ENCODE results near the gene TMEM176B.
A peak's percentile ranks its signal among the peaks of the same experiment; 100 is the strongest.
"Not testable (repeated sequence)": the region's sequence is repeated elsewhere in the genome, so short reads cannot be mapped to it uniquely, and the experiment has no call there.

The TMEM176B gene

DNA sequence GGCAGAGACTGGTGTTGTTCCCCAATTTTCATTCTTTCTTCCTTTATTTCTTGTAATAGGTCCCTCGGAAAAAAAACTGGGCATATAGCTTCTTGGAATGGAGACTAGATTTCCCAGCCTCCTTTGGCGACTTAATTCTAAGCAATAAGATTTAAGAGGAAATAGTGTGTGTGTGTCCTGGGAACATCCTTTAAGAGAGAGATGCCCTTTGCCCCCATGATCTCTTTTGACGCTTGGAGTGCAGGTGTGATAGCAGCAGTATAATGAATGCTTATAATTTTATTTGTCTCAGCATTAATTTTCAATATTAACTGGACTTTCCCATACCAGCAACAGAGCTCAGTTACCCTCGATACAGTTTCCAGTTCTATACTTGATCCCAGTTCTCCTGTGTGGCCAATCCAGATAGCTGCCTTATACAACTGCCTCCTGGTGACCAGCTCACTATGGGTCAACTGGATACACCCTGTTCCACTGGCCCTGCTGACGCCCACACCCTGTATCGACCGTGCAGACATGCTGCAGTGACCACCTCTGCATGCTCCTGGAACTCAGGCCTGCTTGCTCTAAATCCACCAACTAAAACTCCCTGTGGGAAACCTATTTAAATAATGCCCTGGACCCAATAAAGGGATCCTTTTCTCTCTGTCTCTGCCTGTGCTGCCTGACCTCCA, 14.3 kb upstream of the TMEM176B start:
- Histone ChIP-seq H3K4me1 (ENCODE audit: control insufficient read depth, insufficient read depth, low read length) (no peaks in the 10 kb centered on the region), H3K27me3 (ENCODE audit: control insufficient read depth, insufficient read depth, low read length) (no peaks in the 10 kb centered on the region), H3K27ac (ENCODE audit: low read depth, low read length) (no peak overlapping the region), H3K4me3 (ENCODE audit: low read length) (no peak overlapping the region), H3K36me3 (ENCODE audit: control insufficient read depth, insufficient read depth, low read length) (no peaks in the 10 kb centered on the region), H3K9ac (ENCODE audit: low read length) (no peak overlapping the region)

DNA sequence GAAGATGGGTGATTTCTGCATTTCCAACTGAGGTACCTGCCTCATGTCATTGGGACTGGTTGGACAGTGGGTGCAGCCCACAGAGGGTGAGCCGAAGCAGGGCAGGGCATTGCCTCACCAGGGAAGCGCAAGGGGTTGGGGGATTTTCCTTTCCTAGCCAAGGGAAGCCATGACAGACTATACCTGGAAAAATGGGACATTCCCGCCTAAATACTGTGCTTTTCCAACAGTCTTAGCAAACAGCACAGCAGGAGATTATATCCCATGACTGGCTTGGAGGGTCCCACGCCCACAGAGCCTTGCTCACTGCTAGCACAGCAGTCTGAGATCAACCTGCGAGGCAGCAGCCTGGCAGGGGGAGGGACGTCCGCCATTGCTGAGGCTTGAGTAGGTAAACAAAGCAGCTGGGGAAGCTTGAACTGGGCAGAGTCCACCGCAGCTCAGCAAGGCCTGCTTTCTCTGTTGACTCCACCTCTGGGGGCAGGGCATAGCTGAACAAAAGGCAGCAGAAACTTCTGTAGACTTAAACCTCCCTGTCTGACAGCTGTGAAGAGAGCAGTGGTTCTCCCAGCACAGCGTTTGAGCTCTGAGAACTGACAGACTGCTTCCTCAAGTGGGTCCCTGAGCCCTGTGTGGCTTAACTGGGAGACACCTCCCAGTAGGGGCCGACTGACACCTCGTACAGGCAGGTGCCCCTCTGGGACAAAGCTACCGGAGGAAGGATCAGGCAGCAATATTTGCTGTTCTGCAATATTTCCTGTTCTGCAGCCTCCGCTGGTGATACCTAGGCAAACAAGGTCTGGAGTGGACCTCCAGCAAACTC, 7.7 kb upstream of the TMEM176B start:
- H3K27ac ChIP-seq (ENCODE audit: low read depth, low read length); H3K9ac ChIP-seq (ENCODE audit: low read length); H3K27me3 ChIP-seq (ENCODE audit: control insufficient read depth, insufficient read depth, low read length); H3K4me3 ChIP-seq (ENCODE audit: low read length); H3K4me1 ChIP-seq (ENCODE audit: control insufficient read depth, insufficient read depth, low read length): not testable (repeated sequence)
- peaks cover 12% of the 10 kb centered on the region for H3K36me3 ChIP-seq (ENCODE audit: control insufficient read depth, insufficient read depth, low read length)

- Histone ChIP-seq H3K4me3 (ENCODE audit: low read length) (no peak overlapping the region), H3K27ac (ENCODE audit: low read depth, low read length) (no peak overlapping the region), H3K9ac (ENCODE audit: low read length) (no peak overlapping the region), H3K27me3 (ENCODE audit: control insufficient read depth, insufficient read depth, low read length) (no peaks in the 10 kb centered on the region), H3K4me1 (ENCODE audit: control insufficient read depth, insufficient read depth, low read length) (no peaks in the 10 kb centered on the region), H3K36me3 (ENCODE audit: control insufficient read depth, insufficient read depth, low read length) (peaks cover 16% of the 10 kb centered on the region)
These were observed 6.7 kb upstream of the TMEM176B start for GRCh38 chr7:150806863-150807262.

DNA sequence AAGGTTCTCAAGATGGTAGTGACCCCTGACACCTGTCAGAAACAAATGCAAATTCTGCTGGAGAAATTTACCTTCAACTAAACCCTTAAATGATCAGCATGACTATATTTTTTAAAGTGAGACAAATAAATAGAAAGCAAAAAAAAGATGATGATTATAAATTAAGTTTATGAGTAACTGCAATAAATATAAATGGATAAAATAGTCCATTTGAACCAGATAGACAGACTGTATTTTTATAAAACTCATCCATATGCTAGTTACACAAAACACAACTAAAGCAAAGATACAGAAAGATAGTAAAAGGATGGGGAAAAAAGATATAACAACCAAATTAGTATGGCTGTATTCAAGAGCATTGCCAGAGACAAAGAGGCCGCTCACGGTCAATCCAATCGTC, 6.3 kb upstream of the TMEM176B start:
- Histone ChIP-seq H3K27me3 (ENCODE audit: control insufficient read depth, insufficient read depth, low read length) (no peaks in the 10 kb centered on the region), H3K4me3 (ENCODE audit: low read length) (no peak overlapping the region), H3K27ac (ENCODE audit: low read depth, low read length) (no peak overlapping the region), H3K4me1 (ENCODE audit: control insufficient read depth, insufficient read depth, low read length) (no peaks in the 10 kb centered on the region), H3K36me3 (ENCODE audit: control insufficient read depth, insufficient read depth, low read length) (peaks cover 16% of the 10 kb centered on the region), H3K9ac (ENCODE audit: low read length) (no peak overlapping the region)

DNA sequence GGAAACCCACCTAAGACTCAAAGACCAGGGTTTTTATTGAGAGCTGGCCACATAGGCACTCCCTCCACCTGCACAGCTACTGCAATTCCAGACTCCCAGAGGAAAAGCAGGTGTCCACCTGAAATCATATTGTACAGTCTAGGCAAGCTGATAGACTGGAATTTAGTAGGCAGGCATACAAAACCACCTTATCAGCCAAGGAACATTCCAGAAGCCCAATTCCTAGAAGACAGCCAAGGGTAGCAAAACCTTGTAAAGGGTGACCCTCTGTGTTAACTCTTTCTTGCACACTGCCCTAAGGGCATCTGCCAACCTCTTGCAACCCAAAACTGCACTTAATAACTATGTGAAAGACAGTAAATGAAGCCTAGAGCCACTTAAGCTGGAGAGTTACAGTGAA, 5.7 kb upstream of the TMEM176B start:
- Histone ChIP-seq H3K27ac (ENCODE audit: low read depth, low read length) (no peak overlapping the region), H3K9ac (ENCODE audit: low read length) (no peak overlapping the region), H3K36me3 (ENCODE audit: control insufficient read depth, insufficient read depth, low read length) (peaks cover 16% of the 10 kb centered on the region), H3K4me1 (ENCODE audit: control insufficient read depth, insufficient read depth, low read length) (no peaks in the 10 kb centered on the region), H3K4me3 (ENCODE audit: low read length) (no peak overlapping the region), H3K27me3 (ENCODE audit: control insufficient read depth, insufficient read depth, low read length) (no peaks in the 10 kb centered on the region)

- Histone ChIP-seq H3K4me1 (ENCODE audit: control insufficient read depth, insufficient read depth, low read length) (peaks cover 2% of the 10 kb centered on the region), H3K4me3 (ENCODE audit: low read length) (no peak overlapping the region), H3K27me3 (ENCODE audit: control insufficient read depth, insufficient read depth, low read length) (no peaks in the 10 kb centered on the region), H3K36me3 (ENCODE audit: control insufficient read depth, insufficient read depth, low read length) (peaks cover 16% of the 10 kb centered on the region), H3K9ac (ENCODE audit: low read length) (no peak overlapping the region), H3K27ac (ENCODE audit: low read depth, low read length) (no peak overlapping the region)
These were observed 4.6 kb upstream of the TMEM176B start for GRCh38 chr7:150804802-150805201.

DNA sequence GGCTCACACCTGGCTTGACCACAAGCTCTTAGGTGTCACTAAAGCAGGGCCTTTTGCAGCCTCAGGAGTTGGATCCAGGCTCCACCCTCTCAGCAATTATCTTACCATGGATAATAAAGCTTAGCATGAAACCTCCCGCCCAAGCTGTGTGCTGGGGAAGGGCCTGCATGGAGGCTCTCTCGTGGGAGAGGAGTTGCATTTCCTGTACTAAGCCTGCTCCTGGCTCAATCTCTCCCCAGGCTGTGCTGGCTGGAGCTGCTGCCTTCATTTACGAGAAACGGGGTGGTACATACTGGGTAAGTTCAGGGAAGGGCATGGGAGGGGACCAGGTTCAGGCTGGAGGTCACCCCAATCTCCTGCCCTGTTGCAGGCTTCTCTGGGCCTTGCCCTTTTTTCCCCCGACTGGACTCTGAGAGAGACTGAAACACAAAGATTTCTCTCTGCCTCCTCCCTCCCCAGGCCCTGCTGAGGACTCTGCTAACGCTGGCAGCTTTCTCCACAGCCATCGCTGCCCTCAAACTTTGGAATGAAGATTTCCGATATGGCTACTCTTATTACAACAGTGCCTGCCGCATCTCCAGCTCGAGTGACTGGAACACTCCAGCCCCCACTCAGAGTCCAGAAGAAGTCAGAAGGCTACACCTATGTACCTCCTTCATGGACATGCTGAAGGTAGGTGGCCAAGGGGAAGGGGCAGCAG, 3.1 kb upstream of the TMEM176B start:
- Histone ChIP-seq H3K27me3 (ENCODE audit: control insufficient read depth, insufficient read depth, low read length) (no peaks in the 10 kb centered on the region), H3K27ac (ENCODE audit: low read depth, low read length) (no peak overlapping the region), H3K36me3 (ENCODE audit: control insufficient read depth, insufficient read depth, low read length) (peaks cover 16% of the 10 kb centered on the region), H3K9ac (ENCODE audit: low read length) (no peak overlapping the region), H3K4me1 (ENCODE audit: control insufficient read depth, insufficient read depth, low read length) (peaks cover 2% of the 10 kb centered on the region), H3K4me3 (ENCODE audit: low read length) (peak overlapping the region; percentile 11)

DNA sequence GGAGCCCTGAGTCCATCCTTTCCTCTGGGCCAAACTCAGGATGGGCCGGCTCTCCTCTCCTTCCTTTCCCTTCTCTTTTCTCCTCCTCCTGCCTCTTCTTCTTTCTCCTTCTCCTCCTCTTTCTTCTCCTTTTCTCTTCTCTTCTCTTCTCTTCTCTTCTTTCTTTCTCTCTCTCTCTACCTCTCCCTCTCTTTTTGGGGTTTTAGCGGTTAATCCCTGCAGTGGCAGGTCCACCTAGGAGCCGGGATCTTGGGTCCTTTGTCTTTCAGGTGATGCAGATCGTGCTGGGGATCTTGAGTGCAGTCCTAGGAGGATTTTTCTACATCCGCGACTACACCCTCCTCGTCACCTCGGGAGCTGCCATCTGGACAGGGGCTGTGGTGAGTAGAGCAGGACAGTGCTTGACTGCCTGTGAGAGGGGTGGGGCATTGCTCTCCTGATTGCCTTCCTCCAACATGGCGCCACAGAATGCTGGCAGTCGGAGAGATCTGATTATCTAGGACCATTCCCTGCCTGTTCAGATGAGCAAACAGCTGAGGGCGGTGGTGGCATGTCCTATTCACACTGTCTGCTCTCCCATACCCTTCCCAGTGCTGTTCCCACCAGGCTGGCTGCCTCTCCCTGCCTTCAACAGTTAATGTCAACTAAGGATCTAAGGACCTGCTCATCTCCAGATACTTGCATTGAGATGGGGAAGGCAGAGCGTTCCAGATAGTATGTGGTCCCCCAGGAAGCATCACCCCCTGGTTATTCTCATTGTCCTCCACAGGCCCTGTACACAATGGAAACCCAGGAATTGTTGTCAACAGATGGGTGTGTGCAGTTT, 2.0 kb upstream of the TMEM176B start:
- peak overlapping the region; percentile 57 for H3K4me3 ChIP-seq (ENCODE audit: low read length)
- no peak overlapping the region for H3K27ac ChIP-seq (ENCODE audit: low read depth, low read length)
- no peaks in the 10 kb centered on the region for H3K27me3 ChIP-seq (ENCODE audit: control insufficient read depth, insufficient read depth, low read length)
- peaks cover 16% of the 10 kb centered on the region for H3K36me3 ChIP-seq (ENCODE audit: control insufficient read depth, insufficient read depth, low read length)
- H3K4me1 ChIP-seq (ENCODE audit: control insufficient read depth, insufficient read depth, low read length) = peaks cover 2% of the 10 kb centered on the region
- no peak overlapping the region for H3K9ac ChIP-seq (ENCODE audit: low read length)

GRCh38 chr7:150801242-150801945, 1.2 kb upstream of the TMEM176B start:
- Histone ChIP-seq H3K27me3 (ENCODE audit: control insufficient read depth, insufficient read depth, low read length) (no peaks in the 10 kb centered on the region), H3K4me1 (ENCODE audit: control insufficient read depth, insufficient read depth, low read length) (peaks cover 2% of the 10 kb centered on the region), H3K4me3 (ENCODE audit: low read length) (peak overlapping the region; percentile 57), H3K36me3 (ENCODE audit: control insufficient read depth, insufficient read depth, low read length) (peaks cover 16% of the 10 kb centered on the region), H3K27ac (ENCODE audit: low read depth, low read length) (no peak overlapping the region), H3K9ac (ENCODE audit: low read length) (no peak overlapping the region)

GRCh38 chr7:150800581-150801241, 547 bp upstream of the TMEM176B start, which contains the start of gene TMEM176A:
TMEM176A (plus strand) TSS chr7:150800769; CDS start chr7:150801551, 782 bp downstream.
- Histone ChIP-seq H3K27me3 (ENCODE audit: control insufficient read depth, insufficient read depth, low read length) (no peaks in the 10 kb centered on the region), H3K36me3 (ENCODE audit: control insufficient read depth, insufficient read depth, low read length) (peaks cover 12% of the 10 kb centered on the region), H3K27ac (ENCODE audit: low read depth, low read length) (peak within 1 kb of the TSS; percentile 72), H3K4me1 (ENCODE audit: control insufficient read depth, insufficient read depth, low read length) (peaks cover 5% of the 10 kb centered on the region), H3K9ac (ENCODE audit: low read length) (peak within 1 kb of the TSS; percentile 80), H3K4me3 (ENCODE audit: low read length) (peak within 1 kb of the TSS; percentile 91)

DNA sequence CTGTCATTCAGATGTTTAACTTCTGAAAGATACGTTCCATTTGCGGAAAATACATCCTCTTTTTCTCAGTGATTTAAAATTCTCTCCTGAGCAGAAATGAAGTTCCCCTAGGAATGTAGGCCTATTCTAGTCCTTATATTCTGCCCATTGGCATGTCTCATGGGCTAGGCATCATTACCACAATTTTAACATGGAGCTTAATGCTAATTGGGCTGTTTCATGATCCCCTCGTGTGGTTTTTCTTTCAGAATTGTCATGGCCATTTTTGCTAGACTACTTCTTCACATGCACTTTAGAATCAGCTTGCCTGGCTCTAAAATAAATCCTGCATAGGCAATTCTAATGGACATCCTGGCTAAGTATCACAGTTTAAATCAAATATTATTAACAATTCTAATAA, 1.0 kb downstream of the TMEM176B start:
- H3K27me3 ChIP-seq (ENCODE audit: control insufficient read depth, insufficient read depth, low read length) = no peaks in the 10 kb centered on the region
- H3K4me1 ChIP-seq (ENCODE audit: control insufficient read depth, insufficient read depth, low read length) = peaks cover 5% of the 10 kb centered on the region
- H3K36me3 ChIP-seq (ENCODE audit: control insufficient read depth, insufficient read depth, low read length) = peaks cover 4% of the 10 kb centered on the region
- H3K9ac ChIP-seq (ENCODE audit: low read length) = no peak overlapping the region
- peak overlapping the region; percentile 91 for H3K4me3 ChIP-seq (ENCODE audit: low read length)
- no peak overlapping the region for H3K27ac ChIP-seq (ENCODE audit: low read depth, low read length)

Measured in rectal smooth muscle tissue (tissue), 1 donor.